ENCODE data around the gene RNF26.
"Not testable (repeated sequence)": the region's sequence is repeated elsewhere in the genome, so short reads cannot be mapped to it uniquely, and the experiment has no call there.

The RNF26 gene

GRCh38 chr11:119376197-119376847, 42.0 kb downstream of the RNF26 start:
- Mint-ChIP-seq H3K27me3 (peaks cover 0 to 10% of the 10 kb centered on the region in 2 donors), H3K27ac (peak overlapping the region in 1 of 2 donors; percentile 38), H3K36me3 (ENCODE audit: insufficient read depth) (peaks cover 10% of the 10 kb centered on the region), H3K9me3 (no peaks in the 10 kb centered on the region), H3K4me3 (no peak overlapping the region), H3K4me1 (ENCODE audit: low read depth in 2 of 2) (peaks cover 1 to 13% of the 10 kb centered on the region in 2 donors)
- DNase-seq (no peak), ATAC-seq (replicated peaks) (no peak)

DNA sequence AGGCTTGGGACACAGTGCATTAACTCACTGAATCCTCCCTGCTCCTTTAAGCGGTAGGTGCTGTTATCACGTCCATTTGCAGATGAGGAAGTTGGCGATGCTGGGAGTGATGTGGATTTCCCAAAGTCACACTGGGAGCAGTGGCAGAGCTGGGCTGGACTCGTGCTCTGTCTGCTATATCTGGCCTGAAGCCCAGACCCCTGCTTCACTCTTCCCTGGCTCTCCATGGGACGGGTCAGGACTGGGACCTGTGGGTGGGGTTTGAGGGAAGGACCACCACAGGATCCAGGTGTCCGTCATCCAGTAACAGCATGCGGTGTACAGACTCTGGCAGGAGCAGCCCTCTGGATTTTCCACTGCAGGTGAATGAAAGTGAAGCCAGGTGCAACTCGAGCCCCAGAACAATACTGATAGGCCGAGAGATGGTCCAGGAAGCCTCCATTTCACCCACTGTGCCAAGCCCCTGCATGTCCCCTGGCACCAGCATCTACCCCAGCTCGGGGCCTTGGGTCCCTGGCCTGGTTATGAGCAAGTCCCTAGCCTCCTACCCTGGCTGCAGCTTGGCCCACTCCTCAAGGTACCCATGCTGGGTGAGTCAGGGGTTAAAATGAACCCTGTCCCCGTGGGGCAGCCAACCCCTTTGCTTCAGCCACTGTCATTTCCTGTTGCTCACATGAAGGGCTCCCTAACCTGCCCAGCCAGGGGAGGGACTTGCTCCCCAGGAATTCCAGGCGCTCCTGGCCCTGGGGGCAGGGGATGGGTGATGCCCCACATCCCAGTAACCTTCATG, 43.0 kb downstream of the RNF26 start:
- Mint-ChIP-seq H3K4me3 (no peak overlapping the region), H3K36me3 (ENCODE audit: insufficient read depth) (peaks cover 10% of the 10 kb centered on the region), H3K4me1 (ENCODE audit: low read depth in 2 of 2) (peaks cover 0 to 17% of the 10 kb centered on the region in 2 donors), H3K27me3 (peaks cover 0 to 10% of the 10 kb centered on the region in 2 donors), H3K27ac (peak overlapping the region; percentile 29 to 46), H3K9me3 (no peaks in the 10 kb centered on the region)
- DNase-seq (no peak), ATAC-seq (replicated peaks) (no peak)

DNA sequence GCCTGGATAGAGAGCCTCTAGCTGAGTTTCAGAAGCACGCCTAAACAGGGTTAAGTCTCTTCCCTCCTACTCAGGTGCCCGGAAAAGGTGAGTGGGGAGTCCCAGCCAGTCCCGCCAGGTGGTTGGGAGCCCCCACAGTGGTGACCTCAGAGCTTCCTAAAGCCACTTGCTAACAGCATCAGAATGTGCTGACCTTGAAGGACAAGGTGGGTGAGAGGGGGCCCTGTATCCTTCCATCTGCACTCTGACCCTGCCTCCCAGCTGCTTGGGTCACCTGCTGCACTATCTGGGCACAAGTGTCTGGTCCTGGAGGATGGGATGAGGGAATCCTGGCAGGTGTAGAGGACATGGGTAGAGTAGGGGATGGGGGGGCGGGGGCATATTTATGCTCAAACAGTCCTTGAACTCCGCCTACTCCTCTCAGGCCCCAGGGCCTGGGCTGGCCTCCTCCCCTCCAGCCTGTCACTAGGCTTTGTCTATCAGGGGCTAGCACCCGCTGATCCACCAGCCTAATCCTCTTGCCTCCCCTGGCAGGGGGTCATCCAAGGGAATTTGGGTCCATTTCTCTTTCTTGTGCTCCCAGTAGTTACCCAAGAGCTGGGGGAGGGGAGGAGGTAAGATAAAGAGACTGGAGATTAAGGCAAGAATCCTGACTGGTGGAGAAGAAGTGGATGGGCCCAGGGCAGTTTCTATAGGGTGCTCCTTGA, 43.8 kb downstream of the RNF26 start:
- Mint-ChIP-seq H3K27ac (peak overlapping the region; percentile 29 to 46), H3K9me3 (no peaks in the 10 kb centered on the region), H3K4me3 (no peak overlapping the region), H3K4me1 (ENCODE audit: low read depth in 2 of 2) (peaks cover 0 to 15% of the 10 kb centered on the region in 2 donors), H3K27me3 (peaks cover 0 to 10% of the 10 kb centered on the region in 2 donors), H3K36me3 (ENCODE audit: insufficient read depth) (peaks cover 6% of the 10 kb centered on the region)
- DNase-seq (no peak), ATAC-seq (replicated peaks) (no peak)

- DNase-seq: no peak
- H3K9me3 Mint-ChIP-seq: no peaks in the 10 kb centered on the region
- H3K4me1 Mint-ChIP-seq (ENCODE audit: low read depth in 2 of 2): peaks cover 0 to 7% of the 10 kb centered on the region in 2 donors
- peak overlapping the region in 1 of 2 donors; percentile 7 for H3K27ac Mint-ChIP-seq
- ATAC-seq (replicated peaks): no peak
- H3K36me3 Mint-ChIP-seq (ENCODE audit: insufficient read depth): peaks cover 6% of the 10 kb centered on the region
- no peak overlapping the region for H3K4me3 Mint-ChIP-seq
- H3K27me3 Mint-ChIP-seq: peaks cover 0 to 10% of the 10 kb centered on the region in 2 donors
Observed at GRCh38 chr11:119378851-119379465, 44.6 kb downstream of the RNF26 start.

DNA sequence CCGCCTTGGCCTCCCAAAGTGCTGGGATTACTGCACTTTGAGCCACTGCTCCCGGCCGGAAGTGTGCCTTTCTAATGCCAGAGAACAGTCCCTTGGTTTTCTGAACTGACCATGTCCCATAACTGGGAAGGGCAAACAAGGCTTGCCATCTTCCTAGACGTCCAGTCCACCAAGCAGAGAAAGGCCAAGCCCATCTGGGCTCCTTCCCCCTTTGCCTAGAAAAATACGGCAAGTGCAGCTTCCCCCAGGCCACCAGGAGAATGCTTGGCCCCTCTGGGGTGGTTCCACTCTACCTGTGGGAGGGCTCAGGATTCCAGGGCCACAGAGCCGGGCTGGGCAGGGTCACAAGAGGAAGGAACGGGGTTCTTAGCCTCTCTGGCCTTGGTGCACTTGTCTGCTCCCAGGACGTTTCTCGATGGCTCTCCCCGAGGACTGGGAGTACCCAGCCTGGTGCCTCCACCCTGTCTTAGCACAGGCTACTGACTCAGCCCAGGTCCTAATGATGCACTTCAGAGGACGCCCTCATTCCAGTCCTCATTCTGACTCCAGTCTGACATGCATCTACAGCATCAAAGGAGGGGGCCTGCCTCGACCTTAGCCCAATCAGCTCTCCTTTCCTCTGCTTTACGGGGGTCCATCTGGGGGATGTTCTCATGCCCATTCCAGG, 46.0 kb downstream of the RNF26 start:
- no peak overlapping the region for H3K27ac Mint-ChIP-seq
- peaks cover 6% of the 10 kb centered on the region for H3K36me3 Mint-ChIP-seq (ENCODE audit: insufficient read depth)
- H3K4me3 Mint-ChIP-seq: no peak overlapping the region
- peaks cover 0 to 10% of the 10 kb centered on the region in 2 donors for H3K27me3 Mint-ChIP-seq
- ATAC-seq (replicated peaks) (no peak), DNase-seq (no peak)
- no peaks in the 10 kb centered on the region for H3K9me3 Mint-ChIP-seq
- peaks cover 0 to 7% of the 10 kb centered on the region in 2 donors for H3K4me1 Mint-ChIP-seq (ENCODE audit: low read depth in 2 of 2)

GRCh38 chr11:119380827-119381180, 46.5 kb downstream of the RNF26 start:
- DNase-seq (no peak), ATAC-seq (replicated peaks) (no peak)
- H3K36me3 Mint-ChIP-seq (ENCODE audit: insufficient read depth): peaks cover 2% of the 10 kb centered on the region
- H3K27ac Mint-ChIP-seq: no peak overlapping the region
- peaks cover 0 to 9% of the 10 kb centered on the region in 2 donors for H3K27me3 Mint-ChIP-seq
- H3K4me3 Mint-ChIP-seq: no peak overlapping the region
- peaks cover 0 to 7% of the 10 kb centered on the region in 2 donors for H3K4me1 Mint-ChIP-seq (ENCODE audit: low read depth in 2 of 2)
- no peaks in the 10 kb centered on the region for H3K9me3 Mint-ChIP-seq

GRCh38 chr11:119381181-119381988, 47.1 kb downstream of the RNF26 start, which contains the start of gene USP2:
Gene USP2 (minus strand): TSS chr11:119381690. CDS start chr11:119373480, 8,210 bp downstream.
- DNase-seq (peak; percentile 97 to 100 (median 99)), ATAC-seq (replicated peaks) (peak; percentile 98)
- H3K4me3 Mint-ChIP-seq: no peak within 1 kb of the TSS
- peaks cover 0 to 7% of the 10 kb centered on the region in 2 donors for H3K4me1 Mint-ChIP-seq (ENCODE audit: low read depth in 2 of 2)
- H3K27ac Mint-ChIP-seq: no peak within 1 kb of the TSS
- no peaks in the 10 kb centered on the region for H3K36me3 Mint-ChIP-seq (ENCODE audit: insufficient read depth)
- no peaks in the 10 kb centered on the region for H3K9me3 Mint-ChIP-seq
- peaks cover 0 to 3% of the 10 kb centered on the region in 2 donors for H3K27me3 Mint-ChIP-seq

- no peak for DNase-seq
- H3K27me3 Mint-ChIP-seq: no peaks in the 10 kb centered on the region
- no peak overlapping the region for H3K4me3 Mint-ChIP-seq
Observed at GRCh38 chr11:119382101-119382500, 47.8 kb downstream of the RNF26 start.

GRCh38 chr11:119382513-119382912, 48.2 kb downstream of the RNF26 start:
- H3K27ac Mint-ChIP-seq; H3K4me1 Mint-ChIP-seq (ENCODE audit: low read depth in 2 of 2); H3K27me3 Mint-ChIP-seq; DNase-seq; H3K36me3 Mint-ChIP-seq (ENCODE audit: insufficient read depth); H3K4me3 Mint-ChIP-seq; H3K9me3 Mint-ChIP-seq; ATAC-seq (replicated peaks): not testable (repeated sequence)

More at GRCh38 chr11:119382101-119382500, 47.8 kb downstream of the RNF26 start:
- Mint-ChIP-seq H3K9me3 (no peaks in the 10 kb centered on the region), H3K27ac (no peak overlapping the region), H3K4me1 (ENCODE audit: low read depth in 2 of 2) (peaks cover 0 to 4% of the 10 kb centered on the region in 2 donors), H3K36me3 (ENCODE audit: insufficient read depth) (no peaks in the 10 kb centered on the region)
- no peak for ATAC-seq (replicated peaks)

- H3K4me1 Mint-ChIP-seq (ENCODE audit: low read depth in 2 of 2): peaks cover 0 to 4% of the 10 kb centered on the region in 2 donors
- H3K27ac Mint-ChIP-seq: no peak overlapping the region
- H3K4me3 Mint-ChIP-seq: no peak overlapping the region
- ATAC-seq (replicated peaks) (no peak), DNase-seq (no peak)
- no peaks in the 10 kb centered on the region for H3K9me3 Mint-ChIP-seq
- peaks cover 0 to under 1% of the 10 kb centered on the region in 2 donors for H3K27me3 Mint-ChIP-seq
- H3K36me3 Mint-ChIP-seq (ENCODE audit: insufficient read depth): no peaks in the 10 kb centered on the region
Observed at GRCh38 chr11:119384332-119384731, 50.0 kb downstream of the RNF26 start.
